A549 (cell line): ENCODE measurements around the gene NDUFA11.

Source experiments
- CBX8 ChIP-seq: fragments of 200-600 bp; sonication (generic); IDR thresholded peaks from 2 replicates; pipeline ENCODE4 v1.6.1; 2016
- CHD2 ChIP-seq: fragments of 150-350 bp; IDR thresholded peaks from 2 replicates; pipeline ENCODE4 v1.6.1; 2014; ENCODE audit warnings: low read length; ENCODE audit not compliant: partially characterized antibody
- EP300 ChIP-seq, 2 experiments: fragments of >200 bp; sonication (Bioruptor Twin); formaldehyde crosslinking; IDR thresholded peaks; 2 replicates in 1 of 2; 3 replicates in 1 of 2; pipeline ENCODE4 v1.6.1; 2016 to 2017
- KDM5A ChIP-seq: fragments of 200-600 bp; sonication (generic); IDR thresholded peaks from 2 replicates; pipeline ENCODE4 v1.6.1; 2016; ENCODE audit warnings: antibody characterized with exemption, mild to moderate bottlenecking
- MAFK ChIP-seq: fragments of 450-650 bp; IDR thresholded peaks from 2 replicates; pipeline ENCODE4 v1.6.1; 2014; ENCODE audit not compliant: partially characterized antibody
- MAZ ChIP-seq: fragments of 150-350 bp; IDR thresholded peaks from 2 replicates; pipeline ENCODE4 v1.6.1; 2014; ENCODE audit warnings: antibody characterized with exemption, low read depth, low read length, borderline replicate concordance
- POLR2A ChIP-seq: IDR thresholded peaks from 2 replicates; pipeline ENCODE4 v1.6.1; 2012; ENCODE audit warnings: mild to moderate bottlenecking, low read length
- RAD21 ChIP-seq, 2 experiments: fragments of >200 bp in 1 of 2; sonication (Bioruptor Twin) in 1 of 2; formaldehyde crosslinking in 1 of 2; IDR thresholded peaks in 1 of 2; conservative IDR thresholded peaks in 1 of 2; 2 replicates in 1 of 2; 3 replicates in 1 of 2; pipeline ENCODE4 v1.6.1; 2012 to 2018; ENCODE audit warnings: inconsistent platforms in 1 of 2
- ZNF302 ChIP-seq: fragments of 250-450 bp; sonication (Bioruptor Pico); IDR thresholded peaks from 2 replicates; pipeline ENCODE4 v1.9.0; 2021; ENCODE audit warnings: inconsistent platforms, mild to moderate bottlenecking, moderate library complexity
- ZSCAN20 ChIP-seq: fragments of 250-450 bp; sonication (Bioruptor Pico); IDR thresholded peaks from 2 replicates; pipeline ENCODE4 v1.8.0; 2022; ENCODE audit warnings: mild to moderate bottlenecking, moderate library complexity
- TF ChIP-seq, protein P1 (sequence below): fragments of >200 bp; sonication (Bioruptor Twin); formaldehyde crosslinking; IDR thresholded peaks from 3 replicates; pipeline ENCODE4 v1.5.1; 2016
- TF ChIP-seq, protein P2 (sequence below): fragments of 200-600 bp; sonication (generic); IDR thresholded peaks from 2 replicates; pipeline ENCODE4 v1.6.1; 2016; ENCODE audit warnings: antibody characterized with exemption, mild to moderate bottlenecking, moderate library complexity

DNA sequence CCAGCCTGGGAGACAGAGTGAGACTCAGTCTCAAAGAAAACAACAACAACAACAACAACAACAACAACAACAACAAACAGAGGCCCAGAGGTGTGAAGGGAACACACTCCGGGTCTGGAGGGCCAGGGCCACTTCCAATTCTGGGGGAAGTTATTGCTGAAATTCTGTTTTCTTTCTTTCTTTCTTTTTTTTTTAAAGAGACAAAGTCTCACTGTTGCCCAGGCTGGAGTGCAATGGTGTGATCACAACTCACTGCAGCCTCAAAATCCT lies 7.0 kb upstream of the NDUFA11 start:
- TF ChIP-seq, protein P1, sequence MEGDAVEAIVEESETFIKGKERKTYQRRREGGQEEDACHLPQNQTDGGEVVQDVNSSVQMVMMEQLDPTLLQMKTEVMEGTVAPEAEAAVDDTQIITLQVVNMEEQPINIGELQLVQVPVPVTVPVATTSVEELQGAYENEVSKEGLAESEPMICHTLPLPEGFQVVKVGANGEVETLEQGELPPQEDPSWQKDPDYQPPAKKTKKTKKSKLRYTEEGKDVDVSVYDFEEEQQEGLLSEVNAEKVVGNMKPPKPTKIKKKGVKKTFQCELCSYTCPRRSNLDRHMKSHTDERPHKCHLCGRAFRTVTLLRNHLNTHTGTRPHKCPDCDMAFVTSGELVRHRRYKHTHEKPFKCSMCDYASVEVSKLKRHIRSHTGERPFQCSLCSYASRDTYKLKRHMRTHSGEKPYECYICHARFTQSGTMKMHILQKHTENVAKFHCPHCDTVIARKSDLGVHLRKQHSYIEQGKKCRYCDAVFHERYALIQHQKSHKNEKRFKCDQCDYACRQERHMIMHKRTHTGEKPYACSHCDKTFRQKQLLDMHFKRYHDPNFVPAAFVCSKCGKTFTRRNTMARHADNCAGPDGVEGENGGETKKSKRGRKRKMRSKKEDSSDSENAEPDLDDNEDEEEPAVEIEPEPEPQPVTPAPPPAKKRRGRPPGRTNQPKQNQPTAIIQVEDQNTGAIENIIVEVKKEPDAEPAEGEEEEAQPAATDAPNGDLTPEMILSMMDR = no peak
- TF ChIP-seq ZNF302 (CRISPR knock-in tag) = no peak
- no peak for TF ChIP-seq EP300 (IDR thresholded peaks at IDR 0.05)
- no peak for TF ChIP-seq MAFK
- no peak for TF ChIP-seq MAZ
- no peak for TF ChIP-seq KDM5A
- no peak for TF ChIP-seq CBX8
- no peak for TF ChIP-seq CHD2
- TF ChIP-seq RAD21 (conservative IDR thresholded peaks at IDR 0.05 in 1 of 2, IDR thresholded peaks at IDR 0.05 in 1 of 2) = no peak
- no peak for TF ChIP-seq ZSCAN20 (CRISPR knock-in tag)
- no peak for TF ChIP-seq POLR2A
- TF ChIP-seq, protein P2, sequence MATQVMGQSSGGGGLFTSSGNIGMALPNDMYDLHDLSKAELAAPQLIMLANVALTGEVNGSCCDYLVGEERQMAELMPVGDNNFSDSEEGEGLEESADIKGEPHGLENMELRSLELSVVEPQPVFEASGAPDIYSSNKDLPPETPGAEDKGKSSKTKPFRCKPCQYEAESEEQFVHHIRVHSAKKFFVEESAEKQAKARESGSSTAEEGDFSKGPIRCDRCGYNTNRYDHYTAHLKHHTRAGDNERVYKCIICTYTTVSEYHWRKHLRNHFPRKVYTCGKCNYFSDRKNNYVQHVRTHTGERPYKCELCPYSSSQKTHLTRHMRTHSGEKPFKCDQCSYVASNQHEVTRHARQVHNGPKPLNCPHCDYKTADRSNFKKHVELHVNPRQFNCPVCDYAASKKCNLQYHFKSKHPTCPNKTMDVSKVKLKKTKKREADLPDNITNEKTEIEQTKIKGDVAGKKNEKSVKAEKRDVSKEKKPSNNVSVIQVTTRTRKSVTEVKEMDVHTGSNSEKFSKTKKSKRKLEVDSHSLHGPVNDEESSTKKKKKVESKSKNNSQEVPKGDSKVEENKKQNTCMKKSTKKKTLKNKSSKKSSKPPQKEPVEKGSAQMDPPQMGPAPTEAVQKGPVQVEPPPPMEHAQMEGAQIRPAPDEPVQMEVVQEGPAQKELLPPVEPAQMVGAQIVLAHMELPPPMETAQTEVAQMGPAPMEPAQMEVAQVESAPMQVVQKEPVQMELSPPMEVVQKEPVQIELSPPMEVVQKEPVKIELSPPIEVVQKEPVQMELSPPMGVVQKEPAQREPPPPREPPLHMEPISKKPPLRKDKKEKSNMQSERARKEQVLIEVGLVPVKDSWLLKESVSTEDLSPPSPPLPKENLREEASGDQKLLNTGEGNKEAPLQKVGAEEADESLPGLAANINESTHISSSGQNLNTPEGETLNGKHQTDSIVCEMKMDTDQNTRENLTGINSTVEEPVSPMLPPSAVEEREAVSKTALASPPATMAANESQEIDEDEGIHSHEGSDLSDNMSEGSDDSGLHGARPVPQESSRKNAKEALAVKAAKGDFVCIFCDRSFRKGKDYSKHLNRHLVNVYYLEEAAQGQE = no peak
